ENCODE measurements around the gene MEGF11.

DNA sequence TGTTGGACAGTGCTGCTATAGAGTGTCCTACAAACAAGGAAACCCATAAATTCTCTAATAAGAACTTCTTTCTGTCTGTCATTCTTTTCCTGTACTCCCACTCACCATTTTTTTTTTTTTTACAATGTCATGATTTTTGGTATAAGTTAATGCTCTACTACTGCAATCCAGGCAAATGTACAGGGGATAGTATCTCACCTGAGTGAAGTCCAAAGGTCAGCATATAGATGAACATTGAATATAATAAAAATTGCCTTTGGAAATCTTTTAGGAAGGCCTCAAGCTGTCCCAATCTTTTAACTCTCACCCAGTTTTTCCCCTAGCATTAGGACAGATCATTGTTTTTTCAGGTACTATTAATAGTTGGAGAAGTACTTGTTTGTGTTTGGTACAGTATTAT, 405.6 kb downstream of the MEGF11 start:
- TF ChIP-seq YY1 (IDR thresholded peaks at IDR 0.05; ENCODE audit: insufficient read depth, insufficient read length) (no peak), SUZ12 (IDR thresholded peaks at IDR 0.05; ENCODE audit: extremely low read depth, insufficient read depth, insufficient read length) (no peak)
